K562 (cell line): ENCODE results near the gene PAFAH1B1. TPM values are rescaled to one million over a fixed set of nuclear protein-coding genes. Genes with fewer than 3 reads are reported as not detected.
"Not testable (repeated sequence)": the region's sequence is repeated elsewhere in the genome, so short reads cannot be mapped to it uniquely, and the experiment has no call there.

Experiments used
- ATAC-seq: fragments of 200-7000 bp; cut with Tn5 transposase; 3 replicates; pipeline ENCODE4 v1.9.1; 2020; ENCODE audit warnings: moderate library complexity
- BruUV-seq: library from RNA; stranded (reverse); fragments of 400-500 nt; replicated peaks from 2 replicates; lab custom pipeline; 2021; lab: Mats Ljungman, UMichigan
- CTCF ChIA-PET: fragments of 300-600 bp; formaldehyde crosslinking; extraction: SDS; loops from one replicate; lab custom pipeline; 2021; ENCODE audit warnings: low intra/inter-chr PET ratio; lab: Yijun Ruan, JAX
- POLR2A ChIA-PET: fragments of 300-600, 350-650 bp; sonication (Branson Sonifier 250); formaldehyde crosslinking; extraction: SDS; loops from one replicate; lab custom pipeline; 2021; ENCODE audit warnings: antibody characterized with exemption, inconsistent platforms; lab: Yijun Ruan, JAX
- DNase-seq, 4 experiments: peaks; one replicate each; pipeline versions ENCODE4 v3.0.0 to v3.0.0-alpha.2; 2011 to 2018; ENCODE audit warnings: low spot score in 3 of 4, mixed read lengths in 3 of 4; ENCODE audit errors: extremely low read depth in 1 of 4
- FAIRE-seq: peaks from 2 replicates; lab custom pipeline; 2011; peaks lifted over from hg19 to GRCh38; lab: Jason Lieb, UNC
- H2AFZ ChIP-seq: 2 replicates; pipeline ENCODE4 v1.6.0; 2011; ENCODE audit warnings: low read depth, low read length, control low read depth, inconsistent platforms
- H3K27ac ChIP-seq: fragments of 200-600 bp; 3 replicates; pipeline ENCODE4 v1.8.0; 2011; ENCODE audit warnings: low read depth, mild to moderate bottlenecking, control low read depth, inconsistent platforms, low read length, moderate library complexity, mixed read lengths; ENCODE audit errors: extremely low read depth
- H3K27me3 ChIP-seq, 2 experiments: fragments of 300-600 bp in 1 of 2; 2 replicates in 1 of 2; 3 replicates in 1 of 2; pipeline versions ENCODE4 v1.6.0 to v1.8.0; 2011; ENCODE audit warnings: inconsistent platforms in 2 of 2, low read length in 2 of 2, mild to moderate bottlenecking in 1 of 2, mixed read lengths in 1 of 2, moderate library complexity in 1 of 2; ENCODE audit not compliant: control insufficient read depth in 2 of 2, insufficient read depth in 2 of 2
- H3K36me3 ChIP-seq: fragments of 300-600 bp; 3 replicates; pipeline ENCODE4 v1.8.0; 2011; ENCODE audit warnings: mild to moderate bottlenecking, low read length, inconsistent platforms; ENCODE audit not compliant: control insufficient read depth, insufficient read depth
- H3K4me1 ChIP-seq, 2 experiments: fragments of 200-600 bp in 1 of 2; replicated peaks in 1 of 2; 2 replicates in 1 of 2; 3 replicates in 1 of 2; pipeline versions ENCODE4 v1.5.1 to v1.8.0; 2011; ENCODE audit warnings: inconsistent platforms in 2 of 2, low read length in 2 of 2, mild to moderate bottlenecking in 1 of 2, mixed read lengths in 1 of 2, moderate library complexity in 1 of 2; ENCODE audit not compliant: control insufficient read depth in 2 of 2, insufficient read depth in 2 of 2
- H3K4me2 ChIP-seq: 2 replicates; pipeline ENCODE4 v1.6.1; 2011; ENCODE audit warnings: low read length, control low read depth, inconsistent platforms, mixed read lengths; ENCODE audit not compliant: insufficient read depth
- H3K4me3 ChIP-seq: fragments of 200-600 bp; sonication (generic), shearing (Covaris generic); 2 replicates; pipeline ENCODE4 v1.5.1; 2016; ENCODE audit warnings: control low read depth, inconsistent platforms
- H3K79me2 ChIP-seq: fragments of 200-600 bp; 3 replicates; pipeline ENCODE4 v1.8.0; 2011; ENCODE audit warnings: low read length, inconsistent platforms; ENCODE audit not compliant: control insufficient read depth, insufficient read depth
- H3K9ac ChIP-seq, 2 experiments: 2 replicates each; pipeline versions ENCODE4 v1.6.0 to v1.6.1; 2011; ENCODE audit warnings: low read depth in 2 of 2, low read length in 2 of 2, control low read depth in 1 of 2, inconsistent platforms in 1 of 2, mild to moderate bottlenecking in 1 of 2, mixed read lengths in 1 of 2; ENCODE audit not compliant: insufficient read depth in 1 of 2
- H3K9me1 ChIP-seq: one replicate; pipeline ENCODE4 v1.6.0; 2011; ENCODE audit warnings: inconsistent platforms, mild to moderate bottlenecking, low read length, moderate library complexity; ENCODE audit not compliant: control insufficient read depth, insufficient read depth
- H3K9me3 ChIP-seq: replicated peaks from 2 replicates; pipeline ENCODE4 v1.5.1; 2011; ENCODE audit warnings: low read depth, low read length, inconsistent platforms; ENCODE audit not compliant: control insufficient read depth, insufficient read depth
- H4K20me1 ChIP-seq: replicated peaks from 2 replicates; pipeline ENCODE4 v1.6.1; 2011; ENCODE audit warnings: low read length, inconsistent platforms, mixed read lengths; ENCODE audit not compliant: control insufficient read depth, insufficient read depth
- CEBPB ChIP-seq: fragments of 450-650 bp; IDR thresholded peaks from 2 replicates; pipeline ENCODE4 v1.6.1; 2016; ENCODE audit warnings: missing genetic modification characterization, missing compliant biosample characterization
- SRF ChIP-seq, 2 experiments: fragments of 250-450, 450-650 bp in 1 of 2; sonication (Bioruptor Pico) in 1 of 2; sonication (generic) in 1 of 2; formaldehyde crosslinking; IDR thresholded peaks; 2 replicates each; pipeline versions ENCODE4 v1.5.0 to v1.5.1; 2020 to 2022; ENCODE audit warnings: mild to moderate bottlenecking in 1 of 2, missing genetic modification reagents in 1 of 2
- TCF7L2 ChIP-seq: fragments of 150-350 bp; IDR thresholded peaks from 2 replicates; pipeline ENCODE4 v1.6.1; 2016; ENCODE audit warnings: low read depth, mild to moderate bottlenecking, low read length, moderate library complexity
- ZNF121 ChIP-seq: sonication (generic); formaldehyde crosslinking; conservative IDR thresholded peaks from 2 replicates; pipeline ENCODE4 v1.8.0; 2022; ENCODE audit warnings: missing genetic modification reagents
- WGBS: fragments of 100-300 bp; shearing (Covaris generic); methylation state at CpG from one replicate; pipeline ENCODE4 v1.1.6; 2016; ENCODE audit warnings: low coverage, mixed read lengths; ENCODE audit not compliant: insufficient coverage; ENCODE audit errors: missing lambda C conversion rate; 5-methylcytosine and 5-hydroxymethylcytosine counted together
- in situ Hi-C: fragments of 300-500 bp; cut with MboI; formaldehyde crosslinking; loops from 4 replicates; pipeline ENCODE4 v1.15.0; 2018; ENCODE audit warnings: inconsistent platforms, mixed read lengths
- intact Hi-C: fragments of 100-400 bp; cut with micrococcal nuclease; formaldehyde crosslinking; loops from 2 replicates; pipeline ENCODE4 v1.14.2; 2022
- polyA plus RNA-seq, 8 experiments: library from polyadenylated mRNA; depleted of rRNA in 4 of 8; stranded (reverse) in 5 of 8; unstranded in 3 of 8; fragments of >200 nt; fragmentation: Nextera tagmentation in 2 of 8; fragmentation: Illumina TruSeq in 1 of 8; extraction: Ambion mirVana in 2 of 8; extraction: Trizol in 1 of 8; gene quantifications; 2 replicates each; pipeline versions ENCODE4 v1.2.1 to v1.2.3, GENCODE V29; 2011 to 2014; ENCODE audit warnings: inconsistent platforms in 1 of 8, missing spikeins in 1 of 8
- total RNA-seq, 7 experiments: library from RNA; depleted of rRNA in 6 of 7; stranded (reverse); fragments of >200 nt in 6 of 7; fragmentation: Illumina TruSeq in 2 of 7; extraction: Trizol in 2 of 7; gene quantifications; 2 replicates each; pipeline versions ENCODE4 v1.2.1 to v1.2.3, GENCODE V29; 2011 to 2021; ENCODE audit warnings: low replicate concordance in 1 of 7

The PAFAH1B1 gene
- total and polyA plus RNA-seq, 9 of the 15 experiments (the other 6 are each of a cell fraction or from before 2014, with no cell fraction given): 23.3 to 66.4 (median 40.2) TPM

DNA sequence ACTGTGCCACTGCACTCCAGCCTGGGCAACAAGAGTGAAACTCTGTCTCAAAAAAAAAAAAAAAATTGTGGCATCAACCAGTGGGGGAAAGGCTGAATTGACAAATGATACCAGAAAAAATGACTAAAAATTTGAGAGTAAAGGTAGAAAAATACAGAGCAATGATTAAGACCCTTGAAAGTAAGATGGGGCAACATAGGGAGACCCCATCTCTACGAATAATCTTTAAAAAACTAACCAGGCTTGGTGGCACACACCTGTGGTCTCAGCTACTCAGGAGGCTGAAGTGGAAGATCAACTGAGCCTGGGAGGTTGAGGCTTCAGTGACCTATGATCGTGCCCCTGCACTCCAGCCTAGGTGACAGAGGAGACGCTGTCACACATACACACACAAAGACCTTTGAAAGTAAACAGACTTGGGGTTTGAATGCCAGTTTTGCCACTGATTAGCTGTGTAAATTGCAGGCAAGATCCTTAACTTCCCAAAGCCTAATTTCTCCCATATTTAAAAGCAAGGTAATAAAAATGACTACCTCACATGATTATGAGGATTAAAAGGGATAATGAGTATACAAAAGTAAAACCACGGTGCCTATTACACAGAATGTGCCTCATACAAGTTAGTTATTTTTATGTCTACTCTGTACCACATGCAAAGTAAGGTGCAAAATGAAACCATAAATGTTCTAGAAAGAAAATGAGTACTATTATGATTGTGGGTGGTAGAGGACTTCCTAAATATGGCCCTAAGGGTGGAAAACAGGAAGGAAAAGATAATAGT lies 21.7 kb upstream of the PAFAH1B1 start:
- intact Hi-C loops (no loop called here), in situ Hi-C loops (no loop called here)
- Histone ChIP-seq H3K9me3 (no peaks in the 10 kb centered on the region), H3K36me3 (no peaks in the 10 kb centered on the region), H4K20me1 (no peaks in the 10 kb centered on the region), H3K9ac (no peak overlapping the region), H3K79me2 (no peaks in the 10 kb centered on the region), H3K4me3 (no peak overlapping the region), H3K27me3 (peaks cover 3 to 10% of the 10 kb centered on the region in 2 experiments; a peak in 3 of 5 replicates), H3K4me2 (no peak overlapping the region)
- no peak for DNase-seq
- ChIA-PET CTCF (no interaction called here), POLR2A (interaction anchor here (0.5 to 0.8 kb wide), 2 partner anchors 12 to 241 kb away, joined by 3 read pairs; no protein-coding TSS in a partner anchor)
- TF ChIP-seq ZNF121 (CRISPR knock-in tag) (peak; percentile 65), TCF7L2 (no peak), SRF (CRISPR knock-in tag; IDR thresholded peaks at IDR 0.05) (peak in 1 of 2 experiments; percentile 61; a peak in 2 of 4 replicates)
- TF ChIP-seq, all 486 proteins: peak for 2
- no peak overlapping the region for H2AFZ ChIP-seq
- 8% methylated on average over 4 of the region's 4 CpGs for WGBS
- FAIRE-seq: no peak
- H3K4me1 ChIP-seq: no peaks in the 10 kb centered on the region; a peak in 1 of 5 replicates
- ATAC-seq: no peak
- BruUV-seq: no TSS peak
- H3K27ac ChIP-seq: no peak overlapping the region
- no peaks in the 10 kb centered on the region for H3K9me1 ChIP-seq

DNA sequence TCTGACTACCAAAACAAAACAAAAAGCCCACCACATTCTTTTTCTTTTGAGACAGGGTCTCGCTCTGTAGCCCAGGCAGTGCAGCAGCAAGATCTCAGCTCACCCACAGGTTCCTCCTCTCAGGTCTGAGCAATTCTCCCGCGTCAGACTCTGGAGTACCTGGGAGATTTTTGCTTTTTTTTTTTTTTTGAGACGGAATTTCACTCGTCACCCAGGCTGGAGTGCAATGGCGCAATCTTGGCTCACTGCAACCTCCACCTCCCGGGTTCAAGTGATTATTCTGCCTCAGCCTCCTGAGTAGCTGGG lies 21.2 kb upstream of the PAFAH1B1 start:
- H3K27ac ChIP-seq, BruUV-seq, H3K79me2 ChIP-seq, H3K4me2 ChIP-seq, H3K9ac ChIP-seq, H2AFZ ChIP-seq, H3K4me3 ChIP-seq, H3K4me1 ChIP-seq, H3K36me3 ChIP-seq, H3K9me1 ChIP-seq, CTCF ChIA-PET, ATAC-seq, H3K27me3 ChIP-seq, POLR2A ChIA-PET, intact Hi-C loops, H3K9me3 ChIP-seq: not testable (repeated sequence)
- WGBS: 0% methylated on average over 1 of the region's 7 CpGs
- TF ChIP-seq CEBPB (tag): peak; percentile 23; the same call in 1 of the 2 replicates
- TF ChIP-seq, all 486 proteins: peak for 1; not testable (repeated sequence) for 485
- DNase-seq, in situ Hi-C loops, FAIRE-seq, H4K20me1 ChIP-seq: not testable (repeated sequence)
